K562 (cell line): ENCODE results near the gene CNPPD1. TPM values are rescaled to one million over a fixed set of nuclear protein-coding genes. Genes with fewer than 3 reads are reported as not detected.

ENCODE experiments used
- ETS1 ChIP-seq: conservative IDR thresholded peaks from 2 replicates; pipeline ENCODE4 v1.6.1; 2011; ENCODE audit warnings: low read depth, mild to moderate bottlenecking, low read length; ENCODE audit not compliant: control insufficient read depth
- FOSL1 ChIP-seq: fragments of 200-800 bp; sonication (Bioruptor generic); conservative IDR thresholded peaks from 2 replicates; pipeline ENCODE4 v1.6.1; 2016; ENCODE audit warnings: missing genetic modification characterization, missing compliant biosample characterization
- FOXK2 ChIP-seq, 2 experiments: fragments of 450-650 bp; IDR thresholded peaks in 1 of 2; conservative IDR thresholded peaks in 1 of 2; 2 replicates each; pipeline ENCODE4 v1.6.1; 2016; ENCODE audit warnings: low read depth in 2 of 2, mild to moderate bottlenecking in 1 of 2
- MAZ ChIP-seq, 2 experiments: fragments of 450-650 bp in 1 of 2; sonication (generic) in 1 of 2; formaldehyde crosslinking; IDR thresholded peaks in 1 of 2; conservative IDR thresholded peaks in 1 of 2; 2 replicates each; pipeline versions ENCODE4 v1.4.0 to v1.5.0; 2020; ENCODE audit warnings: mild to moderate bottlenecking in 1 of 2, missing genetic modification reagents in 1 of 2
- MCM7 ChIP-seq, 2 experiments: fragments of 450-650 bp; IDR thresholded peaks; 2 replicates each; pipeline ENCODE4 v1.6.1; 2016 to 2018
- MGA ChIP-seq: fragments of 450-650 bp; IDR thresholded peaks from 2 replicates; pipeline ENCODE4 v1.6.1; 2016; ENCODE audit warnings: mild to moderate bottlenecking, moderate library complexity
- PHF8 ChIP-seq: fragments of 200-600 bp; sonication (generic); IDR thresholded peaks from 2 replicates; pipeline ENCODE4 v1.6.1; 2012; ENCODE audit warnings: mixed run types, mild to moderate bottlenecking, inconsistent platforms, low read length, moderate library complexity, borderline replicate concordance
- POLR2AphosphoS5 ChIP-seq: IDR thresholded peaks from 2 replicates; pipeline ENCODE4 v1.6.1; 2011; ENCODE audit warnings: mild to moderate bottlenecking, low read depth, low read length, moderate library complexity; ENCODE audit not compliant: control insufficient read depth, insufficient read depth
- RCOR1 ChIP-seq, 2 experiments: IDR thresholded peaks; 2 replicates each; pipeline ENCODE4 v1.6.1; 2012; ENCODE audit warnings: low read depth in 2 of 2, low read length in 2 of 2, borderline replicate concordance in 1 of 2, improper control_type of control experiment in 1 of 2
- SMAD4 ChIP-seq: fragments of 250-450 bp; sonication (Bioruptor Pico); conservative IDR thresholded peaks from 2 replicates; pipeline ENCODE4 v1.8.0; 2021; ENCODE audit warnings: inconsistent platforms, mild to moderate bottlenecking, moderate library complexity
- TRIM28 ChIP-seq: fragments of 450-650 bp; IDR thresholded peaks from 2 replicates; pipeline ENCODE4 v1.6.1; 2017
- ZBTB12 ChIP-seq: fragments of 250-450 bp; sonication (Bioruptor Pico); IDR thresholded peaks from 2 replicates; pipeline ENCODE4 v1.4.0; 2020
- polyA plus RNA-seq, 8 experiments: library from polyadenylated mRNA; depleted of rRNA in 4 of 8; stranded (reverse) in 5 of 8; unstranded in 3 of 8; fragments of >200 nt; fragmentation: Nextera tagmentation in 2 of 8; fragmentation: Illumina TruSeq in 1 of 8; extraction: Ambion mirVana in 2 of 8; extraction: Trizol in 1 of 8; gene quantifications; 2 replicates each; pipeline versions ENCODE4 v1.2.1 to v1.2.3, GENCODE V29; 2011 to 2014; ENCODE audit warnings: inconsistent platforms in 1 of 8, missing spikeins in 1 of 8
- total RNA-seq, 7 experiments: library from RNA; depleted of rRNA in 6 of 7; stranded (reverse); fragments of >200 nt in 6 of 7; fragmentation: Illumina TruSeq in 2 of 7; extraction: Trizol in 2 of 7; gene quantifications; 2 replicates each; pipeline versions ENCODE4 v1.2.1 to v1.2.3, GENCODE V29; 2011 to 2021; ENCODE audit warnings: low replicate concordance in 1 of 7

The CNPPD1 gene
- total and polyA plus RNA-seq, 9 of the 15 experiments (the other 6 are each of a cell fraction or from before 2014, with no cell fraction given) = 9.9 to 53.5 (median 27.0) TPM

- TF ChIP-seq ETS1 (0 out of 2 replicates have a peak, but pooled peaks have one; percentile 48), SMAD4 (CRISPR knock-in tag) (0 out of 2 replicates have a peak, but pooled peaks have one; percentile 34), RCOR1 (IDR thresholded peaks at IDR 0.05; ENCODE audit: borderline replicate concordance in 1 of 2, low read depth in 2 of 2, low read length in 2 of 2) (0 out of 4 replicates have a peak, but pooled peaks of 1 of the 2 experiments have one; percentile 3), PHF8 (peak; percentile 79; the same call in 1 of the 2 replicates), MCM7 (IDR thresholded peaks at IDR 0.05) (no peak), FOSL1 (tag) (0 out of 2 replicates have a peak, but pooled peaks have one; percentile 29), MAZ (CRISPR knock-in tag; conservative IDR thresholded peaks at IDR 0.05 in 1 of 2, IDR thresholded peaks at IDR 0.05 in 1 of 2) (peak; percentile 68 to 79), POLR2AphosphoS5 (peak; percentile 83), TRIM28 (0 out of 2 replicates have a peak, but pooled peaks have one; percentile 37), FOXK2 (conservative IDR thresholded peaks at IDR 0.05 in 1 of 2, IDR thresholded peaks at IDR 0.05 in 1 of 2; ENCODE audit: low read depth in 2 of 2) (peak in 1 of 2 experiments; percentile 53; a peak in 1 of 4 replicates), MGA (peak; percentile 43), ZBTB12 (CRISPR knock-in tag) (peak; percentile 65)
Measured at GRCh38 chr2:219206328-219207133, 29.8 kb upstream of the CNPPD1 start, which contains the start of gene ZFAND2B (continued).
